Measurements from ENCODE around the gene ACTL6B.
"Not testable (repeated sequence)": the region's sequence is repeated elsewhere in the genome, so short reads cannot be mapped to it uniquely, and the experiment has no call there.

Gene ACTL6B

GRCh38 chr7:100668069-100668449 lies 11.8 kb upstream of the ACTL6B start:
- DNase-seq (ENCODE audit: low read depth, low spot score) = no peak
- Histone ChIP-seq H3K27me3 (ENCODE audit: insufficient read depth, insufficient read length) (peaks cover 2% of the 10 kb centered on the region), H3K9ac (ENCODE audit: insufficient read length, low read depth) (no peak overlapping the region), H3K9me3 (ENCODE audit: insufficient read depth, low read length) (no peaks in the 10 kb centered on the region), H3K4me1 (ENCODE audit: insufficient read depth, insufficient read length) (no peaks in the 10 kb centered on the region), H3K4me3 (ENCODE audit: insufficient read length, low read depth) (no peak overlapping the region), H3K36me3 (ENCODE audit: insufficient read depth, insufficient read length, low read length) (no peaks in the 10 kb centered on the region)
- TF ChIP-seq SUZ12 (IDR thresholded peaks at IDR 0.05; ENCODE audit: extremely low read depth, insufficient read depth, insufficient read length) (no peak), ZNF274 (IDR thresholded peaks at IDR 0.05; ENCODE audit: low read depth, low read length) (no peak), YY1 (IDR thresholded peaks at IDR 0.05; ENCODE audit: insufficient read depth, insufficient read length) (no peak)

DNA sequence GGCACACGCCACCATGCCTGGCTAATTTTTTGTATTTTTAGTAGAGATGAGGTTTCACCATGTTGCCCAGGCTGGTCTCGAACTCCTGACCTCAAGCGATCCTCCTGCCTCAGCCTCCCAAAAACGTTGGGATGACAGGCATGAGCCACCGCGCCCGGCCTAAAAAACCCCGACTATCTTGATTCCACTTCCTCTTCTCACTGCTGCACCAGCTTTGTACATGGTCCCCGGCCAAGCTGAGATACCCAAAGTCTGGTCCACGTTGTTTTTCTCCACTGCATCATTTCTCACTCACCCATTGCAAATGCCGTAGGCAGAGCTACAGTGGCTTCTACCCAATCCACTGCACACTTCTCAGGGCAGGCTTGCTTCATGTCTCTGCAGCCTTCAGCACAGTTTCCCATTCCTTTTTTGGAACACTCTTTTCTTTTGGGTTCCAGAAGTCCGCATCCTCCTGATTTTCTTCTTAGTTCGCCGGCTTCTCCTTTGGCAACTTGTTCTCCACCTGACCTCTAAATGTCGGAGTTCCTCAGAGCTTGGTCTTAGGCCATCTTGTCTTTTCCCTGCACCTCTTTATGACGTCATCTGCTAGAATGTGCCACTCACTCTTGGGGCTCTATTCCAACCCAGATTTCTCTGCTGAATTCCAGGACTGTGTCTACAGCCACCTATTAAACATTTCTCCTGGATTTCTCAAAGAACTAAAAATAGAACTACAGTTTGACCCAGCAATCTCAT lies 11.3 kb upstream of the ACTL6B start:
- TF ChIP-seq SUZ12 (IDR thresholded peaks at IDR 0.05; ENCODE audit: extremely low read depth, insufficient read depth, insufficient read length) (no peak), ZNF274 (IDR thresholded peaks at IDR 0.05; ENCODE audit: low read depth, low read length) (no peak), YY1 (IDR thresholded peaks at IDR 0.05; ENCODE audit: insufficient read depth, insufficient read length) (no peak)
- H3K9me3 ChIP-seq (ENCODE audit: insufficient read depth, low read length) = no peaks in the 10 kb centered on the region
- H3K4me3 ChIP-seq (ENCODE audit: insufficient read length, low read depth) = no peak overlapping the region
- H3K9ac ChIP-seq (ENCODE audit: insufficient read length, low read depth) = no peak overlapping the region
- H3K27me3 ChIP-seq (ENCODE audit: insufficient read depth, insufficient read length) = peaks cover 2% of the 10 kb centered on the region
- no peaks in the 10 kb centered on the region for H3K4me1 ChIP-seq (ENCODE audit: insufficient read depth, insufficient read length)
- DNase-seq (ENCODE audit: low read depth, low spot score) = no peak
- no peaks in the 10 kb centered on the region for H3K36me3 ChIP-seq (ENCODE audit: insufficient read depth, insufficient read length, low read length)

- H3K36me3 ChIP-seq (ENCODE audit: insufficient read depth, insufficient read length, low read length) = no peaks in the 10 kb centered on the region
- H3K4me3 ChIP-seq (ENCODE audit: insufficient read length, low read depth) = no peak overlapping the region
- TF ChIP-seq ZNF274 (IDR thresholded peaks at IDR 0.05; ENCODE audit: low read depth, low read length) = no peak
- DNase-seq (ENCODE audit: low read depth, low spot score) = no peak
- H3K4me1 ChIP-seq (ENCODE audit: insufficient read depth, insufficient read length) = no peaks in the 10 kb centered on the region
- no peaks in the 10 kb centered on the region for H3K27me3 ChIP-seq (ENCODE audit: insufficient read depth, insufficient read length)
- H3K9me3 ChIP-seq (ENCODE audit: insufficient read depth, low read length) = no peaks in the 10 kb centered on the region
- no peak overlapping the region for H3K9ac ChIP-seq (ENCODE audit: insufficient read length, low read depth)
These were observed 9.0 kb upstream of the ACTL6B start for GRCh38 chr7:100665168-100665726.

DNA sequence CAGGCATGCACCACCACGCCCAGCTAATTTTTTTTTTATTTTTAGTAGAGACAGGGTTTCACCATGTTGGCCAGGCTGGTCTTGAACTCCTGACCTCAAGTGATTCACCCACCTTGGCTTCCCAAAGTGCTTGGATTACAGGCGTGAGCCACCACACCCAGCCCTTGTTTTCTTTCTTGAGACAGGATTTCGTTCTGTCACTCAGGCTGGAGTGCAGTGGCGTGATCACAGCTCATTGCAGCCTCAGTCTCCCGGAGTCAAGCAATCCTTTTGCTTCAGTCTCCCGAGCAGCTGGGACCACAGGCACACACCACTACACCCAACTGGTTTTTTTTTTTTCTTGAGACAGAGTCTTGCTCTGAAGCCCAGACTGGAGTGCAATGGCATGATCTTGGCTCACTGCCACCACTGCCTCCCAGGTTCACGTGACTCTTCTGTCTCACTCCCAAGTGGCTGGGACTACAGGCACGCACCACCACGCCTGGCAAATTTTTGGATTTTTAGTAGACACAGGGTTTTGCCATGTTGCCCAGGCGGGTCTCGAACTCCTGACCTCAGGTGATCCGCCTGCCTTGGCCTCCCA lies 6.0 kb upstream of the ACTL6B start:
- not testable (repeated sequence) for DNase-seq (ENCODE audit: low read depth, low spot score); H3K27me3 ChIP-seq (ENCODE audit: insufficient read depth, insufficient read length); H3K36me3 ChIP-seq (ENCODE audit: insufficient read depth, insufficient read length, low read length)

DNA sequence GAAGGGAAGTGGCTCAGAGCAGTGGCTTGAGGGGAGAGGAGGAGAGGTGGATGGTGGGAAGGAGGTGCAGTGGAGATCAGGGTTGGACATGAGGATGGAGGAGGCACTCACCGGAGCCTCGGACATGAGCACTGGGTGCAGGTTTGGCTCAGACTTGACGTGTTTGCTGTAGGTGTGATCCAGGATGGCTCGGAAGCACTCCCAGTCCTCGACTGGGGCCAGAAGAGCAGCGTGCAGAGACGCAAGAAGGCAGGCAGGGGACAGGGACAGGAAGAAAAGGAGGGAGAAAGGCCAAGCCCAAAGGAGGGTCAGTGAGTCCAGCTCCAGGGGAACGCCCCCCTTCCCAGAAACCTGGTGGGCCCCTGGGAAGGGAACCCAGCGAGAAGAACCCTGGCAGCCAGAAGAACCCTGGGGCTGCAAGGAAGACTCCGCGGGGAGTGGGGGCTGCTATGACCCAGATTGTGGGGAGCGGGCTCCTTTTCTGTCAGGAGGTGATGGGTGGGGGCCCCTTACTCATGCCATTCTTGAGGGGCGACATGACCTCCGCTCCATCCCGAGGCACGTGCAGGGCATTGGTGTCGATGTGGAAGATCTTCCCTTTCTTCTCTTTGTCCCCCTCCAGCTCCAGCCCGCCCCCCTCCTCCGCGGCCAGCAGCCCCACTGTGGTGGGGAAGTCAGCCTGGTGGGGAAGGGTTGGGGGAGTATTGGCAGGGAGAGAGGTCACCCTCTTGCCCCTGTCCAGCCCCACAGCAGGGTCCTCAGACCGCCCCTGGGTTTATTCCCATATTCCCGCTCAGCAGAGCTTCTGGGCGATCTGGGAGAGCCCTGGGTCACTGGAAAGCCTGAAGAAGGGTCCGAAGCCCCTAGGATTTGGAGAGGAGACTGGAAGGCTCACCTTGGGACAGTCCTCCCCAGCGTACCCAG lies 1.1 kb downstream of the ACTL6B start:
- TF ChIP-seq ZNF274 (IDR thresholded peaks at IDR 0.05; ENCODE audit: low read depth, low read length) = no peak
- TF ChIP-seq YY1 (IDR thresholded peaks at IDR 0.05; ENCODE audit: insufficient read depth, insufficient read length) = no peak
- no peak for TF ChIP-seq SUZ12 (IDR thresholded peaks at IDR 0.05; ENCODE audit: extremely low read depth, insufficient read depth, insufficient read length)
- Histone ChIP-seq H3K9me3 (ENCODE audit: insufficient read depth, low read length) (no peaks in the 10 kb centered on the region), H3K4me1 (ENCODE audit: insufficient read depth, insufficient read length) (no peaks in the 10 kb centered on the region), H3K4me3 (ENCODE audit: insufficient read length, low read depth) (no peak overlapping the region), H3K27me3 (ENCODE audit: insufficient read depth, insufficient read length) (peaks cover 22% of the 10 kb centered on the region), H3K9ac (ENCODE audit: insufficient read length, low read depth) (no peak overlapping the region), H3K36me3 (ENCODE audit: insufficient read depth, insufficient read length, low read length) (no peaks in the 10 kb centered on the region)
- DNase-seq (ENCODE audit: low read depth, low spot score) = no peak

More for the DNA sequence above, 6.0 kb upstream of the ACTL6B start:
- H3K4me1 ChIP-seq (ENCODE audit: insufficient read depth, insufficient read length); H3K9me3 ChIP-seq (ENCODE audit: insufficient read depth, low read length); H3K9ac ChIP-seq (ENCODE audit: insufficient read length, low read depth); H3K4me3 ChIP-seq (ENCODE audit: insufficient read length, low read depth): not testable (repeated sequence)

DNA sequence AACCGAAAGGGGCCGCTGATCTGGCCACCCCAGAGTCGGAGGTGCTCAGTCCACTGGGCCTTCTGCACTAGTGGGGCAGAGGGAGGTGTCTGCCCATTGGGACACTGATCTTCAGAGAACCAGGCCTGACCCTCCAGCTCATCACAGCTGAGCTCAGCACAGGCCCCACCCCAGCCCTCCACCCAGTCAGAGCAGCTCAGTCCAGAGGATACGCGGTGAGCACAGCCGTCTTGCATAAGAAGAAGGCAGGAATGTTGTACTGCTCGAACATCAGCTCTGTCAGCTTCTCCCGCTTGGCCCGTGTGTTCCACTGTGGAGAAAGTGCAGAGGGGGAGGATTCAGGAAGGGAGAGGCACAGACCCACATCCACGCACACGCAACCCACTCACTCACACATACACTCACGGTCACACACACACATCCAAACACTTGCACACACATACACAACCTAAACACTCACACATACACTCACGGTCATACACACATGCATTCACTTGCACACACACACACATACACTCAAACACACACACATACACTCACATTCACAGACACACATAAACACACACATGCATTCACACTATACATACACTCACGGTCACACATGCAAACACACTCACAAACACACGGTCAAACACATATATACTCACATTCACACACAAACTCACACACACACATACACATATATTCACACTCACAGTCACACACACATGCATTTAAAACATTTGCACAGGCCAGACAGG lies 6.3 kb downstream of the ACTL6B start:
- Histone ChIP-seq H3K4me3 (ENCODE audit: insufficient read length, low read depth) (no peak overlapping the region), H3K36me3 (ENCODE audit: insufficient read depth, insufficient read length, low read length) (no peaks in the 10 kb centered on the region), H3K9ac (ENCODE audit: insufficient read length, low read depth) (no peak overlapping the region), H3K4me1 (ENCODE audit: insufficient read depth, insufficient read length) (peaks cover 4% of the 10 kb centered on the region), H3K9me3 (ENCODE audit: insufficient read depth, low read length) (no peaks in the 10 kb centered on the region), H3K27me3 (ENCODE audit: insufficient read depth, insufficient read length) (peaks cover 5% of the 10 kb centered on the region)
- TF ChIP-seq SUZ12 (IDR thresholded peaks at IDR 0.05; ENCODE audit: extremely low read depth, insufficient read depth, insufficient read length) = no peak
- no peak for TF ChIP-seq ZNF274 (IDR thresholded peaks at IDR 0.05; ENCODE audit: low read depth, low read length)
- no peak for TF ChIP-seq YY1 (IDR thresholded peaks at IDR 0.05; ENCODE audit: insufficient read depth, insufficient read length)
- DNase-seq (ENCODE audit: low read depth, low spot score) = no peak
